ENCODE results near the gene ITCH.

Gene ITCH

DNA sequence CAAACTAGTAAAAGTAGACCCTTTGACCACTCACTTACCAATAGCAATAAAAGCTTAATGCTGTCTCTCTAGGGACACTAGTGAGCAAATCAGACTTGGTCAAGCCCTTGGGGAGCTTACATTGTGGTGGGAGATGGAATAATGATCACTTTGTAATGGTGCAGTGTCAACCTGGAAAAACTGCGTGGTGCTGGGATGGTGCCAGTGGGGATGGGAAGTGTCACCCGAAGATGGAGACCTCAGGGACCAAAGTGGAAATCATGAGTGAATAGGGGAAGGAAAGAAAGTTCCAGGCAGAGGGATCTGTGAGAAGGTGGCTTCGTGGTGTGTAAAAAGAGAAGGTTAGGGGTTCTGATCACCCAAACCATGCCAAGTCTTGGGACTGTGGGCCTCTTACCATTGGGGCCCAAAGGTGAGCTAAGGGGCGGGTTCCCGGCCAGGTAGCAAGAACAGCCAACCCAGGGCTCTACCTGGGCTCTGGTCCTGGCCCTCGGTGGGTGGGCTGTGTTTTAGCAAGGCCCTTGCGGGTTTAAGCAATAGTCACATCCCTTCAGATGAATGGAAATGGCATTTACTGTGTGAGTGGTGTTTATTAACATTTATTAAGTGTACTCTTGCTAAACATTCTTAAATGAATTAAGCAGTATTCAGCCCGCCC lies 168.7 kb downstream of the ITCH start:
- DNase-seq (ENCODE audit: low spot score) = no peak

DNA sequence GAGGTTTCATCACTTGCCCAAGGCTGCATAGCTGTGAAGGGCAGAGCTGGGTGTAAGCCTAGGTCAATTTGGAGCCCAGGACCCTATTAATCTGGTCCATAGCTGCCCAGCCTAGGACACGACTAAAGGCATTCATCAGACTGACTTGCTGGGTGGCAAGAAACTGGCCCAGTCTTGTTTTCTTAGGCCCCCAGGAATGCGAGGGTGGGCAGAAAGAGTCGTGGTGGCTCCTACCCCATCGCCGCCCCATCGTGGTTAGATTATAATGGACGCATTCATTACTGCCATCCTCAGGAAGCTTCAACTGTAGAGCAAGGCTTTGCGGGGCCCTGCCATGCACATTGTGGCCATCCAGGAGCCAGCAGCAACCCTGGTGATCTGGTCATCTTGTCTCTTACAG lies 169.2 kb downstream of the ITCH start:
- no peak for DNase-seq (ENCODE audit: low spot score)

DNA sequence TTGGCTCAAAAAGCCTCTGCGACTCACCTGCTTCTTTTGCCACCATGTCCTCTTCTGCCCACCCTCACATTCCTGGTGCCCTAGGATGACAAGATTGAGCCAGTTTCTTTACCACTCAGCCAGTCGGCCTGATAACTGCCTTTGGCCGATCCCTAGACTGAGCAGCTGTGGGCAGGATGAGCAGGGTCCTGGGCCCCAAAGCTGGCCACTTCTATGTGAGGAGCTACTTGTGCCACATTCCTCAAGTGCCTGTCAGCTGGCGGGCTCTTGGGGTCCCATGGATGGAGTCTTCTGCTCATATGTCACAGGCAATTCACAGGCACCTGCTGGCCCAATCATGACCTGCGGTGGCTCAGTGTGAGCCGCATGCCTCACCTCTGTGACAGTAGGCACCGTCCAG lies 169.7 kb downstream of the ITCH start:
- DNase-seq (ENCODE audit: low spot score) = no peak

DNA sequence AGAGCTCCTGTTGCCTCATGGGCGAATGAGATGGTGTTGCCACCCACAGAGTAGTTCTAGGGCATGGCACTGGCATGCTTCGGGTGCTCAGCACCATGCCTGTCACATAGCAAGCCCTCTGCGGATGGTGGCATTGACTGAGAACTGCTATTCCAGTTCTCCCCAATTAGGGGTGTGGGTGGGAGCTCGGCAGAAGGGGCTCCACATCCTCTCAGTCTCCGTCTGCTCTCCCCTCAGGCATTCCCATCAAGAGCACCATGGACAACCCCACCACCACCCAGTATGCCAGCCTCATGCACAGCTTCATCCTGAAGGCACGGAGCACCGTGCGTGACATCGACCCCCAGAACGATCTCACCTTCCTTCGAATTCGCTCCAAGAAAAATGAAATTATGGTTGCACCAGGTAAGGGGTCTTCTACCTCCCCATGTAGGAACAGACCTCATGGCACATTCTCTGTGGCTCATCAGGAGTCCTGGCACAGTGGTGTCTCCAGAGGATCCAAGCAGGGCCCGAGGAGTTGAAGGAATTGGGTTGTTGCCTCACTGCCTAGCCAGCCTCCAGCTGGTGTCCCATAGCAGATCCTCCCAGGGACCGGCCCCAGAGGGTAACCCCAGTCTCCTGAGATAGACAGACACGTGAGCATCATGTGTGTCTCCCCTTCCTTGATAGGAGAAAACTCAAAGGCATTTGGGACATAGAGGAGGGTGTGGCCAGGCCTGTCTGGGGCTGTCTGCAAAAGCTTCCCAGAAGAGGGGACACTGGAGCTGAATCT lies 171.5 kb downstream of the ITCH start:
- no peak for DNase-seq (ENCODE audit: low spot score)

DNA sequence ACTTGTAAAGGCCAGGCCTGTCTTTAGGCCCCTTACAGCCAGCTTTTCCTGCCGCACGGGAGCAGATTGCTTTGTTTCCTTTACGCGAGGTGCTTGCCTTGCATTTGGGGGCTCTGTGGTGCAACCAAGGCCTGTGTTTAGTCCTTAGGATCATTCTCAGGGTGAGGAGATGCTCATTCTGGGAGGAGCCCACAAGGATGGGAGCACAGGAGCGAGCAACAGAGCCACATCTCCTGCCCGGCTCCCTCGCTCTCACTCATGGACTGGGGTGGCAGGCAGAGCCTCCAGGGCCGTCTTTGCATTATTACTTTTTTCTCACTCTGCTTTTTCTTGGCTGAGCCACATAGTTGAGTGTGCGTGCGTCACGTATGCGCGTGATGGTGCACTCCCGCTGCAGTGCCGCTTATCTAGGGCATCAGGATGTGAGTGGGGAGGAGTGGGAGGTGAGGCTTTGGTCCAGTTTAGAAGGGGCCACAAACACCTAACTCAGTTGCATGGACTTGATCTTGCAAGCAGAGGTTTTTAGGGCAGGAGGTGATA lies 172.3 kb downstream of the ITCH start:
- no peak for DNase-seq (ENCODE audit: low spot score)

DNA sequence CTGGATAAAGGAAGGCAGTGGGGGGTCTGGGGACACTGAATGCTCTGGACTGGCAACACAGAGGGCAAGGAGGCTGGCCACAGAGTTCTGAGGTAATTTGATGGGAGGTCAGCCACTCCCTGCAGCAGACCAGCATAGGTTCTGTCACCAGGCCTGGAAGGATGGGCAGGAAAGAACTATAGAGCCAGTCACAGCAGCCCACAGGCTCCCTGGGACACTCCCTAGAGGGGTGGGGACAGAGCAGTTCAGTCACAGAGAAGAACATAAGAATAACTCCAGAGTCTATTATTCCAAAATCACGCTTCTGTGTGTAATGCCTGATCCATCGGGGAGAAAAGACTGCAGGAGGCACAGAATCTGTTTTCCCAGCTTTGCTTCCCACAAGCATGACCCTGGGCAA lies 172.8 kb downstream of the ITCH start:
- no peak for DNase-seq (ENCODE audit: low spot score)

DNA sequence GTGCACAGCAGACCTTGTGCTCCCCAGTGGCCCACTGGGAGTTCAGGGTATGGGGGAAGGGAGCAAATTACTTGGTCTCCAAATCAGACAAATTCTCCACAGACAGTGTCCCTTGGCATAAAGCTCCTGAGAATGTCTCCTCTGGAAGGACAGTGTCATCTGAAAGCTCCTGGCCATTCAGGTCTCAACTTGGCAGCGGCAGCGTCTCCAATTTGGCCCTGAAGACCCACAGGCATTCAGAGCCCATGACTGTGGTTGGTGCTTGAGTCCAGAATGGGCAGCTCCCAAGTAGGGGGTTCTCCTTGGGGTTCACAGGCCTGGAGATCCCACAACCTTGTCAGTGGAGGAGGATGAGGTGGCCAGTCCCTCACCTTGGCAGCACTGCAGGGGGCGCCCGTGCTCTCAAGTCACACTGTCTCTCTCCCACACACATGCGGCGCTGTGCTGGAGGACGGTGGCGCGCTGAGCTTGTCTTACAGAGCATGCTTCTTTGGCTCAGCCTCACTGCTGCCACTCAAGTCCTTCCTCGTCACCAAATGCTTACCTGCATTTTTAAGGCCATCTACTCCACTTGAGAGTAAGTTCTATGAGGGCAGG lies 173.8 kb downstream of the ITCH start:
- DNase-seq (ENCODE audit: low spot score) = no peak

DNA sequence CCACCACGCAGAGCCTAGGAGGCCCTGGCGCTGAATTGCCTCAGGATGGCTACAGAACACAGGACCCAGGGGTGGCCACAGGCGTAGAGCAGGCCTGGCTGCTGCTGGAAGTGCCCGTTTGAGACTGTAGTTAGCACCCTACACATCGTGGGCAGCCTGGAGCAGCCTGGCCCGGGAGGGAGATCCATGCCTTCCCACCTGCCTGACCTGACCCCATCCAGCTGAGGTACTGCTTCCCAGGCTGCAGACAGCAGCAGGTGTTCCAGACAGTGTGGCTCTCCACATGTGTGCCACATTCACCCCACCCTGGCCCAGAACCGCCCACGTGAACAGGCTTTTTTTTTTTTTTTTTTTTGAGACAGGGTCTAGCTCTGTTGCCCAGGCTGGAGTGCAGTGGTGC lies 174.6 kb downstream of the ITCH start:
- DNase-seq (ENCODE audit: low spot score) = no peak

DNA sequence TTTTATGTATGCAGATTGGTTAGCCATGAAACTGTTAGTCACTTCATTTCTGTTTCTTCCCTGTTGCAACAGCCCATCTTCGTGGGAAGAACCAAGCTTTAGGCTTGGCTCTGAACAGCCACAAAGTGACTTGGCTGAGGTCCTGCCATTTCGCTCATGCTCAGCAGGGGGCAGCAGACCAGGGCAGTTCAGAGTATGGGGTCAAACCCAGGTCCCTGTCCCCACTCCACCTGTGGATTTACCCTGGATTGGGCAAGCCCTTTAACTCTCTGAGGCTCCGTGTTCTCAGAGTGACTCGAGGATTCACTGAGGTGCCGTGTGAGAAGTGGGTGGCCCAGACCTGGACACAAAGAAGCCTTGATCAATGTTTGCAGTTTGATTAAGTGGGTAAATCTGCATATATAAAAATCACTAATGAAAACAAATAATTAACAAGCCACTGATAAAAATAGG lies 175.6 kb downstream of the ITCH start:
- peak; percentile 49 for DNase-seq (ENCODE audit: low spot score)

DNA sequence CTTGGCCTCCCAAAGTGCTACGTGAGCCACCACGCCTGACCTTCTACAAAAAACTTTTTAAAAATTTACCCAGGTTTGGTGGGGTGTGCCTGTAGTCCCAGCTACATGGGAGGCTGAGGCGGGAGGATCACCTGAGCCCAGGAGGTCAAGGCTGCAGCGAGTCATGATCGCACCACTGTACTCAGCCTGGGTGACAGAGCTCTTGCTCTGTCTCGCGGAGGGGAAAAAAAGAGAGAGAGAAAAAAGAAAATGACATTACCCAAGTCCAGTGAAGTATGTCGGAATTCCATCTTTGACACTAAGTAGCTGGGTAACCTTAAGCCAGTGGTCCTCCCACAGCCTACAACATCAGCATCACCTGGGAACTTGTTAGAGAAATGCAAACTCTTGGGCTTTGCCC lies 176.7 kb downstream of the ITCH start:
- no peak for DNase-seq (ENCODE audit: low spot score)

DNA sequence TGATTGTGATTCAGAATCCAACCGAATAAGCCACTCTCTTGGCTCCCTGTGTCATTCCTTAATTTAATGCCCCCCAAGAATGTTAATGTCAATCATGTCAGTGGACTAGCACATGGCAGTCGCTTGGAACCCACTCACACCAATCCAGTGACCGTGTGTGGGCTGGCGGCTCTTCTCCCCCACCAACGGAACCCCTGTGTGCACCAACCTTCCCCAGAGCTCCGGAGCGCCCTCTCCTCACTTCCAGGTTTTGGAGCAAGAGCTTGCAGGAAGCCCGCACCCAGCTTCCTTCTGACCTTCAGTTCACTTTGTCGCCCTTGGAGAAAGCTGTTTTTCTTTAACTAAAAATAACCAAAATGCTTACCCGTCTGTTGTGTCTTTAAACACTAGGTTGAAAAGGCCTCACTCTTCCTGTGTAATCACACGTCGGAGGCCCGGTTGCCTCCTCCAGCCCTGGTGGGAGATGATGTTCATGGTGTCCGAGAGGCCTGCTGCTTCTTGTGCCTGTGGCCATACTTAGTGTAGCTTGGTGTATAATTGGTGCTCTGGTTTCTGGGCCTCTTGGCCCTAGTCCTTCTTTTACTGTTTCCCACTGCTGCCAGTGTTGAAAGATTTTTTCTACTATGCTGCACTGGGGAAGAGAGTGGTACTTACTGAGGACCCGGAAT lies 177.7 kb downstream of the ITCH start:
- no peak for DNase-seq (ENCODE audit: low spot score)

DNA sequence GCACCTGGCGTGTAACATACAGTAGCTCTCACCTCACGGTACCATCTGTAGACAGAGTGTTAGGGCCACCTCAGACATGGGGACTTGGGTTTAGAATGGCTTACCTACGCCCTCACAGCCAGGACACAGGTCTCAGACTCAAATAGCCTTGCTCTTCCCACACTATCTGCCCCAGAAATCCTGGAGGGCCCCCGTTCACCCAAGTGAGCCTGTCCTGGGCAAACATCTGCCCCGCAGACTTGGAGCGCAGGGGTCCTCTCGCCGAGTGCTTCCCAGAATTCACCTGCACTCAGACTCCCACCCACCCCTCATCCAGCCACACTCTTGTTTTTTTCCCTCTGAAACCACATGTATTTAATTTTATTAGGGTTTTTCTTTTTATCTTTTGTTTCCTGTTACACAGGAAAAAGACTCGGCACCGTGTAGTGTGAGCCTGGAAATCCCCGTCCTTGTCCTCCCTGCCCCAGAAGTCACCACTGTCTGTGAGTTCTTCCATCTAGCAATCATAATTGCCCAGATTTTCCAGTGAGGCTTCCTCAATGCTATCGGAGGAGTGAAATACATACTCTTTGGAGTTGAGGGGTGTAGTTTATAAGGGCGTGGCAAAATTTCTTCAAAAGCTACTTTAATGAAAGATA lies 178.3 kb downstream of the ITCH start:
- DNase-seq (ENCODE audit: low spot score) = no peak

DNA sequence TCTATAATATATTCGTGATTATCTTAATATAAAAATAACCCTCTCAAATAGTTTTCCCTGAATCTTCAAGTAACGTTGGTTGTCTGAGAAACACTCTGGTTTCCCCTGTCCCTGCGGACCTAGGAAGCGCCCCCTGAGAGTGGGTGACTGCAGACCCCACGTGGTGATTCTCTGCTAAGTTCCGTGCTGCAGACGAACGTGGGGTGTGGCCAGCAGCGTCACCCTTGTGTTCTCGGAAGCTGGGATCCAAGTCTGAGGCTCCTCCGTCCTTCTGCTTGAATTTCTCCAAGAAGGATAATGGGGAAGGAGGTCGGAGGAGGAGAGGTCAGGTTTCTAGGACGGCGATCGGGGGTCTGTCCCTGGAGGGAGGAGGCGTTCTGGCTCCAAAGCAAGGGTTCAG lies 178.8 kb downstream of the ITCH start:
- no peak for DNase-seq (ENCODE audit: low spot score)

DNA sequence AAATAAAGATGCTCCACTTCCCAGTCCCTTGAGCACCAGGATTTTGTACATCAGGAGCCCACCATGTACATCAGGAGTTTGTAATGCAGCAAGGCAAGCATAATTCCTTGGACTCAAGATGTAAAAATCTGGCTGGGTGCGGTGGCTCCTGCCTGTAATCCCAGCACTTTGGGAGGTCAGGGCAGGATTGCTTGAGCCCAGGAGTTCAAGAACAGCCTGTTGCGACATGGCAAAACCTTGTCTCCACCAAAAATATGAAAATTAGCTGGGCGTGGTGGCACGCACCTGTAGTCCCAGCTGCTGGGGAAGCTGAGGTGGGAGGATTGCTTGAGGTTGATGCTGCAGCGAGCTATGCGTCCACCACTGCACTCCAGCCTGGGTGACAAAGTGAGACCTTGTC lies 179.4 kb downstream of the ITCH start:
- DNase-seq (ENCODE audit: low spot score) = no peak

DNA sequence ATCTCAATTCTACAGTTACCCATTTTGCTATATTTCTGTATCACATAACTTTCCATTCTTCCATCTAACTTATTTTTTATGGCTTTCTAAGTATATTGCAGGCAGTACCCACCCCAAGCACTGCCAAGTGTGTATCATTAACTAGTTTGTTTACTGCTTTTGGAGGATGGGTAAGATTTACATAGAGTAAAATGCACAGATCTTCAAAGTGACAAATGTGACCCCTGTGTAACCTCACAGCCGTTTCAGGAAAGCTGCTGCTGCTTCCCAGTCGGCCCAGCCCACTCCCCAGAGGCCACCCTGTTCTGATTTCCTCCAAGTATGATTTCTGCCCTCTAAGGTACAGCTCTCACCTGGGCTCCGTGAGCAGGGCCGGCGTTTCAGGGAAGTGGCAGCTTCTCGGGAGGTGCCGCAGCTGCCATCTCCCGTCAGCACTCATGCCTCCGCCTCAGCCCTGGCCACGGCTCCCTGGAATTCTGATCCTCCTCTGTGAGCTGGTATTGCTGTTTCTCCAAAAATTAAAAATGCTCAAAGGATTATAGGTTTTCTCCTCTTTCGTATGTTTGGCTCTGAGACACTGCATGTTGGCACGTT lies 180.5 kb downstream of the ITCH start:
- no peak for DNase-seq (ENCODE audit: low spot score)

DNA sequence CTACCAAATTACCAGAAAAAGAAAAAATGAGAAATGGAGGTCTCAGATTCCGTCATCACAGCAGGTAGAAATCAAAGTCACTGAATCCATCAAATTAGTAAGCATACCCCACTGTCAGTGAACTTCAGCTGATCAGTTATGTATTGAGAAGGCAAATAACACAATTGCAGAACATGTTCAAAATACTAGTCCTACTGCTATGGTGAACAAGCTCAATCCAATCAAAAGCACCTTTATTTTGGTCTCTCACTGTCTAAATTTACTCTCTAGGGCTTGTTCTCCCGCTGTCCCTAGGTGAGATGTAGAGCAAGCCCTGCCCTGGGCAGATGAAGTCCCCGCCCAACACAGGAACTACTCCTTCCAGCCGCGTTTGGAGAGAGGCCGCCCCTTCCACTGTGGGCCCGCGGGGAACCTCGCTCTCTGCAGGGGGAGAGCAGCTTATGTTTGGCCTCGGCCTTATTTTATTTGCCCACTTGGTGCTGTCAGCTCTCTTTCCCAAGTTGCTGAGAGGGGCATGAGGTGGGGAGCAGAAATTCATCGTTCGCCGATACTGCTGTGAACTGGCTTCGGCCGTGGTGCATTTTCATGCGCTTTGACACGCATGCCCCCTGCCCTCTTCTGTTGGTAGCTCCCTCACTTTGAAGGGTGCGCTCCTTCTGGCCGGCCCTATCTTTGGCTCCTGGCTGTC lies 181.2 kb downstream of the ITCH start:
- DNase-seq (ENCODE audit: low spot score) = no peak

DNA sequence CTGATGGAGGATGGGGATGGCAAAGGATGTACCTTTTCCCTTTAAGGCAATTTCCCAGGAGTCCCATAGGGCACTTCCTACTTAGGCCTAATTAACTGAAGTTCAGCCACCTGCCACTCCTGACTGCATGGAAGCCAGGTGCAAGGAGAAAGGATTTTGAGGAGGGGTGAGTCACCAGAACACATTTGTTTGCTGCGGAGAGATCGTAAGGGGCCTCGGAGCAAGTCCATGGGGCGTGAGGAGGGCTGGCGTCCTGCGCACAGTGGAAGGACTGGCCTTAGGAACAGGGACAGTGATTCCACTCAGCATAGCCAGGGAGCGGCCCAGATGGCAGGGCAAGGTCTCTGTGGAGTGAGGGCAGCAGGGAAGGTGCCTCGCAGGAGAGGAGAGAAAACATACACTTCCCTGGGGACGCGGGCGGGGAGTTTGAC lies 183.7 kb downstream of the ITCH start:
- DNase-seq (ENCODE audit: low spot score) = no peak

DNA sequence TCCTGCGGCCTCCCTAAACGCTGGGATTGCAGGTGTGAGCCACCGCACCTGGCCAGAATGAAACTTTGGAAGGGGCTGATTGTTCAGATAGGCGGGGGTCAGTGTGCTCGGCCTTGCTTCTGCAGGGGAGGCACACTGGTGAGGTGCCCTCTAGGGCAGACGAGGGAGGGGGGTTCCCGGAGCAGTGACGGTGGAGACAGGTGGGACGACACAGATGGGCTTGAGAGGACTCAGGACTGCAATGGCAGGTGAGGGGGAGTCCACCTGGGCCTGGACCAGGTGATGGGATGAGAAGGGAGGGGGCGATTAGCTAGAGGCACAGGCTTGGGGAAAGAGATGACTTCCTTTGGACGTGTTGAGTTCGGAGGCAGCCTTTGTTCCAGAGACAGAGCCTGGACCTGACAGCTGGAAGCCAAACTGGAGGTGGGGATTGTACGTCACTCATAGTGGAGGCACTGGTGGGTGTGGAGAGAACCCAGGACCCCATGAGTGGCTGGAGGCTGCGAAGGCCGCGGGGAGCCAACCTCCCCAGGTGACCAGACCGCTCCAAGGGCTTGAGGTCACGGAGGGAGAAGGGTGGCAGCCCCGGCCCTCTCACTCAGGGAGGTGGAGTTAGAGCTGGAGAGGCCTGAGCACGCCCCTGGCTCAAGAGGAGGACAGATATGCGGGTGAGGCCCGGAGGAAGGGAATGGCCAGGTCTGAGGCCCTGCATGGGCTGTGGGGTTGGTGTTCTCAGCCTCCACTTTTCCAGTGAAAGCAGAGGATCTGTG lies 185.0 kb downstream of the ITCH start:
- DNase-seq (ENCODE audit: low spot score) = no peak

DNA sequence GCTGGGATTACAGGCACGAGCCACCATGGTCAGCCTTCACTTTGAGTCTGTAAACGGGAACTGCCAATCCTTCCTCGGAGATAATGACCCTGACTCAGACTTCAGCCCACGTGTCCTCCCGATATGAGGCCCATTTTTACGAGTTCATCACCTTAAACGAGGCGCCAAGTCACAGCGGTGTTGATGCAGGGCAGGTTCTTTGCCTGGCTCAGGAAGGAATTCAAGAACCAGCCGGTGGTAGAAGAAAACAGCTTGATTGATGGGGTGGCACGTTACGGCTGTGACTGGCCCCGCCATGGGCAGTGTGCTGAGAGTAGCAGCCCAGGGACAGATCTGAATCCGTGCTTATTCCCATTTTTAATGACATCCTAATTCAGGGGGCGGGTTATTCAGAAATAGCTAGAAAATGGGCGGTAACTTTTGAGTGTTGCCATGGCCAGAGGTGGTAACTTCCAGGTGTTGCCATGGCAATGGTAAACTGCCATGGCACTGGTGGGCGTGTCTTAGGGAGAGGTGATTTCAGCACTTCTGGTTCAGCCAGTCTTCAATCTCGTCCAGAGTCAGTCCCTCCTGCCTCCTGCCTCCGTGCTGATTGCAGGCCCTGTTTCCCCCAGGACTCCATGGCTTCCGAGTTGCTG lies 186.3 kb downstream of the ITCH start:
- no peak for DNase-seq (ENCODE audit: low spot score)

DNA sequence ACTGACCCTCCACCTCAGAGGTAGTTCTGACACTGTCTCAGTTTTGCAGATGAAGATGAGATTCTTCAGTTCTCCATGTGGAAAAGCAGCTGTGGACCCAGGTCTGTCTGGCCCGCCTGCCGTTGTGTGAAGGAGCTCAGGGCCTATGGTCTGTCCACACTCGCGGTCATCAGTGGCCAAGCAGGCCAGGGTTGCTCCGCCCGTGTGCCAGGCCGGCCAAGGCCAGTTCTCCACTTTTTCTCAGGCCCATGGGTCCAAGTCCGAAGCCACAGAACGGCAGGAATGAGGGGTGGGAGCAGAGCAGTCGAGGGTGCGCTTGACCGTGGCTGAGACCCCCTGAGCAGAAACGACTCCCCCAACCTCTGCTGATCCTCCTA lies 186.8 kb downstream of the ITCH start:
- DNase-seq (ENCODE audit: low spot score) = no peak
